Endothelial cell of umbilical vein (primary cell): Measurements from ENCODE around the gene TMIE. TPM values are rescaled to one million over a fixed set of nuclear protein-coding genes. Genes with fewer than 3 reads are reported as not detected.

Experiments used
- BruUV-seq: library from RNA; stranded (reverse); fragments of 400-500 nt; replicated peaks from 2 replicates; lab custom pipeline; 2021; lab: Mats Ljungman, UMichigan
- CTCF ChIA-PET: fragments of 300-600, 350-600 bp; sonication (Branson Sonifier 250); formaldehyde crosslinking; loops from one replicate; lab custom pipeline; 2021; ENCODE audit warnings: antibody characterized with exemption, inconsistent platforms; lab: Charles Lee
- POLR2A ChIA-PET: fragments of 300-600, 350-600 bp; sonication (Branson Sonifier 250); formaldehyde crosslinking; loops from one replicate; lab custom pipeline; 2021; ENCODE audit warnings: antibody characterized with exemption, inconsistent platforms; lab: Charles Lee
- DNase-seq: peaks from one replicate; pipeline ENCODE4 v3.0.0-alpha.2; 2011; ENCODE audit warnings: low read depth, low spot score
- FAIRE-seq: peaks from 2 replicates; lab custom pipeline; 2011; peaks lifted over from hg19 to GRCh38; lab: Jason Lieb, UNC
- H2AFZ ChIP-seq: 2 replicates; pipeline ENCODE4 v1.6.0; 2012; ENCODE audit warnings: low read depth, low read length, control low read depth, inconsistent platforms
- H3K27ac ChIP-seq: 2 replicates; pipeline ENCODE4 v1.5.1; 2011; ENCODE audit warnings: low read depth, mild to moderate bottlenecking, control low read depth, low read length, moderate library complexity; ENCODE audit not compliant: insufficient read depth
- H3K27me3 ChIP-seq, 2 experiments: 2 replicates each; pipeline versions ENCODE4 v1.6.0 to v1.6.1; 2011; ENCODE audit warnings: low read length in 2 of 2, mixed read lengths in 1 of 2; ENCODE audit not compliant: control insufficient read depth in 2 of 2, insufficient read depth in 2 of 2
- H3K36me3 ChIP-seq, 2 experiments: 2 replicates in 1 of 2; 3 replicates in 1 of 2; pipeline ENCODE4 v1.5.1; 2011; ENCODE audit warnings: low read length in 2 of 2, mild to moderate bottlenecking in 1 of 2, moderate library complexity in 1 of 2; ENCODE audit not compliant: control insufficient read depth in 2 of 2, insufficient read depth in 2 of 2; ENCODE audit errors: extremely low read depth in 1 of 2
- H3K4me1 ChIP-seq: 3 replicates; pipeline ENCODE4 v1.5.1; 2011; ENCODE audit warnings: mild to moderate bottlenecking, low read length; ENCODE audit not compliant: control insufficient read depth, insufficient read depth; ENCODE audit errors: extremely low read depth
- H3K4me2 ChIP-seq: 2 replicates; pipeline ENCODE4 v1.6.1; 2011; ENCODE audit warnings: low read length, control low read depth, mixed read lengths; ENCODE audit not compliant: insufficient read depth
- H3K4me3 ChIP-seq, 3 experiments: fragments of 200-600 bp in 1 of 3; sonication (generic), shearing (Covaris generic) in 1 of 3; replicated peaks in 1 of 3; 2 replicates each; pipeline ENCODE4 v1.5.1; 2011 to 2016; ENCODE audit warnings: control low read depth in 3 of 3, low read length in 3 of 3, mild to moderate bottlenecking in 2 of 3, inconsistent platforms in 1 of 3, low read depth in 1 of 3, moderate library complexity in 1 of 3; ENCODE audit not compliant: insufficient read depth in 1 of 3
- H3K79me2 ChIP-seq: 2 replicates; pipeline ENCODE4 v1.6.0; 2012; ENCODE audit warnings: low read length, inconsistent platforms; ENCODE audit not compliant: control insufficient read depth, insufficient read depth
- H3K9ac ChIP-seq: replicated peaks from 2 replicates; pipeline ENCODE3; 2011; ENCODE audit warnings: low read length, control low read depth; ENCODE audit not compliant: insufficient read depth; ENCODE audit errors: extremely low read depth
- H3K9me1 ChIP-seq: replicated peaks from 3 replicates; pipeline ENCODE4 v1.6.0; 2011; ENCODE audit warnings: mild to moderate bottlenecking, low read length; ENCODE audit not compliant: control insufficient read depth, insufficient read depth; ENCODE audit errors: extremely low read depth
- H3K9me3 ChIP-seq: replicated peaks from 2 replicates; pipeline ENCODE4 v1.5.1; 2012; ENCODE audit warnings: low read length, inconsistent platforms; ENCODE audit not compliant: control insufficient read depth, insufficient read depth
- H4K20me1 ChIP-seq: replicated peaks from 2 replicates; pipeline ENCODE3; 2011; ENCODE audit warnings: mild to moderate bottlenecking, low read length; ENCODE audit not compliant: control insufficient read depth, insufficient read depth; ENCODE audit errors: extremely low read depth
- CTCF ChIP-seq, 2 donors: IDR thresholded peaks; 1 replicate in 1 of 2; 2 replicates in 1 of 2; pipeline ENCODE4 v1.5.1; 2011; ENCODE audit warnings: low read length in 2 of 2, mild to moderate bottlenecking in 2 of 2, moderate library complexity in 2 of 2, control low read depth in 1 of 2, inconsistent platforms in 1 of 2, low read depth in 1 of 2; ENCODE audit not compliant: insufficient read depth in 1 of 2; ENCODE audit errors: extremely low read depth in 1 of 2
- EZH2 ChIP-seq: IDR thresholded peaks from 2 replicates; pipeline ENCODE4 v1.6.1; 2012; ENCODE audit warnings: borderline replicate concordance, low read depth, mild to moderate bottlenecking, moderate library complexity, low read length, inconsistent platforms; ENCODE audit not compliant: severe bottlenecking
- MYC ChIP-seq: IDR thresholded peaks from one replicate; pipeline ENCODE4 v1.6.1; 2011; ENCODE audit warnings: mild to moderate bottlenecking, low read depth, low read length
- POLR2AphosphoS5 ChIP-seq: IDR thresholded peaks from 2 replicates; pipeline ENCODE4 v1.6.1; 2012; ENCODE audit warnings: low read depth, mild to moderate bottlenecking, control low read depth, low read length, moderate library complexity; ENCODE audit not compliant: insufficient read depth
- dilution Hi-C: fragments of 300-500 bp; cut with MboI; formaldehyde crosslinking; loops from one replicate; pipeline ENCODE4 v1.15.0; 2019; ENCODE audit warnings: low sequenced_read_pairs; ENCODE audit not compliant: extremely low pct_ligation_motif_present
- intact Hi-C: fragments of 100-400 bp; cut with micrococcal nuclease; formaldehyde crosslinking; loops from one replicate; pipeline ENCODE4 v1.10.0; 2022
- polyA plus RNA-seq, 4 experiments: library from polyadenylated mRNA; depleted of rRNA in 3 of 4; stranded (reverse) in 3 of 4; unstranded in 1 of 4; fragments of >200 nt; gene quantifications; 2 replicates each; pipeline versions ENCODE4 v1.2.1 to v1.2.3, GENCODE V29; 2011 to 2012; ENCODE audit warnings: missing spikeins in 1 of 4
- total RNA-seq: library from RNA; stranded (reverse); gene quantifications from 2 replicates; pipeline ENCODE4 v1.2.3, GENCODE V29; 2021

Gene TMIE
- total and polyA plus RNA-seq, 2 donors (not counting 3 experiments of a cell fraction or from before 2014, with no cell fraction given) = 0.15 to 0.27 TPM

- H2AFZ ChIP-seq = peak overlapping the region; percentile 95
- BruUV-seq = no TSS peak
- H3K9ac ChIP-seq = peak overlapping the region; percentile 18
- peaks cover 22% of the 10 kb centered on the region for H3K4me1 ChIP-seq
- ChIA-PET POLR2A (no interaction called here), CTCF (interaction anchor here (1.3 to 2.0 kb wide), 4 partner anchors 13 to 217 kb away, joined by 4 to 22 read pairs (median 8); no protein-coding TSS in a partner anchor)
- FAIRE-seq = peak; percentile 55
- no peaks in the 10 kb centered on the region for H3K9me3 ChIP-seq
- peak overlapping the region in 2 of 3 experiments; percentile 46 to 48 for H3K4me3 ChIP-seq
- H3K9me1 ChIP-seq = no peaks in the 10 kb centered on the region
- H3K27ac ChIP-seq = no peak overlapping the region
- no peaks in the 10 kb centered on the region for H3K79me2 ChIP-seq
- dilution Hi-C loops = no loop called here
- no peaks in the 10 kb centered on the region for H3K36me3 ChIP-seq
- intact Hi-C loops = no loop called here
- no peaks in the 10 kb centered on the region for H3K27me3 ChIP-seq
- H4K20me1 ChIP-seq = no peaks in the 10 kb centered on the region
- peak overlapping the region; percentile 84 for H3K4me2 ChIP-seq
- DNase-seq = peak; percentile 13
- TF ChIP-seq CTCF (IDR thresholded peaks at IDR 0.05; ENCODE audit: extremely low read depth in 1 of 2, insufficient read depth in 1 of 2, low read depth in 1 of 2, low read length in 2 of 2) (no peak), EZH2 (no peak), MYC (no peak), POLR2AphosphoS5 (no peak)
These were observed 8.6 kb upstream of the TMIE start for GRCh38 chr3:46692566-46692990.
